A549 (cell line): ENCODE results near the gene FAM107B.

Experiments used
- EP300 ChIP-seq, 2 experiments: fragments of >200 bp; sonication (Bioruptor Twin); formaldehyde crosslinking; IDR thresholded peaks; 2 replicates in 1 of 2; 3 replicates in 1 of 2; pipeline ENCODE4 v1.6.1; 2016 to 2017
- ESRRA ChIP-seq: fragments of 150-350 bp; IDR thresholded peaks from 2 replicates; pipeline ENCODE4 v1.6.1; 2014; ENCODE audit warnings: mild to moderate bottlenecking, low read length, borderline replicate concordance
- HDAC2 ChIP-seq: fragments of 200-600 bp; sonication (generic); IDR thresholded peaks from 2 replicates; pipeline ENCODE4 v1.6.1; 2016
- HOXA7 ChIP-seq: fragments of 250-450 bp; sonication (Bioruptor Pico); IDR thresholded peaks from 2 replicates; pipeline ENCODE4 v1.5.0; 2020; ENCODE audit warnings: mild to moderate bottlenecking, moderate library complexity
- KDM5A ChIP-seq: fragments of 200-600 bp; sonication (generic); IDR thresholded peaks from 2 replicates; pipeline ENCODE4 v1.6.1; 2016; ENCODE audit warnings: antibody characterized with exemption, mild to moderate bottlenecking
- NFE2L2 ChIP-seq: fragments of 150-350 bp; conservative IDR thresholded peaks from 2 replicates; pipeline ENCODE4 v1.6.1; 2014; ENCODE audit warnings: low read length
- POLR2A ChIP-seq: IDR thresholded peaks from 2 replicates; pipeline ENCODE4 v1.6.1; 2012; ENCODE audit warnings: mild to moderate bottlenecking, low read length
- RAD21 ChIP-seq, 2 experiments: fragments of >200 bp in 1 of 2; sonication (Bioruptor Twin) in 1 of 2; formaldehyde crosslinking in 1 of 2; IDR thresholded peaks in 1 of 2; conservative IDR thresholded peaks in 1 of 2; 2 replicates in 1 of 2; 3 replicates in 1 of 2; pipeline ENCODE4 v1.6.1; 2012 to 2018; ENCODE audit warnings: inconsistent platforms in 1 of 2
- TF ChIP-seq, protein P1 (sequence below): fragments of >200 bp; sonication (Bioruptor Twin); formaldehyde crosslinking; IDR thresholded peaks from 3 replicates; pipeline ENCODE4 v1.5.1; 2016
- TF ChIP-seq, protein P2 (sequence below): IDR thresholded peaks from 2 replicates; pipeline ENCODE4 v1.6.1; 2012
- TF ChIP-seq, protein P3 (sequence below): fragments of 200-600 bp; sonication (generic); IDR thresholded peaks from 2 replicates; pipeline ENCODE4 v1.6.1; 2016; ENCODE audit warnings: antibody characterized with exemption, mild to moderate bottlenecking, moderate library complexity

DNA sequence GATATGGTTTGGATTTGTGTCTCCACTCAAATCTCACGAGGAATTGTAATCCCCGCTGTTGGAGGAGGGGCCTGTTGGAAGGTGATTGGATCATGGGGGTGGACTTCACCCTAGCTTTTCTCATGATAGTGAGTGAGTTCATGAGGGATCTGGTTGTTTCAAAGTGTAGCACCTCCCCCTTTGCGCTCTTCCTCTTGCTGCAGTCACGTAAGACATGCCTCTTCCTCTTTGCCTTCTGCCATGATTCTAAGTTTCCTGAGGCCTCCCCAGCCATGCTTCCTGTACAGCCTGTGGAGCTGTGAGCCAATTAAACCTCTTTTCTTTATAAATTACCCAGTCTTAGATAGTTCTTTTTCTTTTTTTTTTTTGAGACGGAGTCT is 46.1 kb upstream of the FAM107B start:
- TF ChIP-seq EP300 (IDR thresholded peaks at IDR 0.05) (no peak), KDM5A (no peak), HDAC2 (no peak), RAD21 (conservative IDR thresholded peaks at IDR 0.05 in 1 of 2, IDR thresholded peaks at IDR 0.05 in 1 of 2) (no peak), POLR2A (no peak), HOXA7 (CRISPR knock-in tag) (no peak), ESRRA (no peak), NFE2L2 (no peak)
- TF ChIP-seq, protein P1, sequence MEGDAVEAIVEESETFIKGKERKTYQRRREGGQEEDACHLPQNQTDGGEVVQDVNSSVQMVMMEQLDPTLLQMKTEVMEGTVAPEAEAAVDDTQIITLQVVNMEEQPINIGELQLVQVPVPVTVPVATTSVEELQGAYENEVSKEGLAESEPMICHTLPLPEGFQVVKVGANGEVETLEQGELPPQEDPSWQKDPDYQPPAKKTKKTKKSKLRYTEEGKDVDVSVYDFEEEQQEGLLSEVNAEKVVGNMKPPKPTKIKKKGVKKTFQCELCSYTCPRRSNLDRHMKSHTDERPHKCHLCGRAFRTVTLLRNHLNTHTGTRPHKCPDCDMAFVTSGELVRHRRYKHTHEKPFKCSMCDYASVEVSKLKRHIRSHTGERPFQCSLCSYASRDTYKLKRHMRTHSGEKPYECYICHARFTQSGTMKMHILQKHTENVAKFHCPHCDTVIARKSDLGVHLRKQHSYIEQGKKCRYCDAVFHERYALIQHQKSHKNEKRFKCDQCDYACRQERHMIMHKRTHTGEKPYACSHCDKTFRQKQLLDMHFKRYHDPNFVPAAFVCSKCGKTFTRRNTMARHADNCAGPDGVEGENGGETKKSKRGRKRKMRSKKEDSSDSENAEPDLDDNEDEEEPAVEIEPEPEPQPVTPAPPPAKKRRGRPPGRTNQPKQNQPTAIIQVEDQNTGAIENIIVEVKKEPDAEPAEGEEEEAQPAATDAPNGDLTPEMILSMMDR, result no peak
- TF ChIP-seq, protein P2, sequence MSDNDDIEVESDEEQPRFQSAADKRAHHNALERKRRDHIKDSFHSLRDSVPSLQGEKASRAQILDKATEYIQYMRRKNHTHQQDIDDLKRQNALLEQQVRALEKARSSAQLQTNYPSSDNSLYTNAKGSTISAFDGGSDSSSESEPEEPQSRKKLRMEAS, result peak; percentile 35; the same call in 1 of the 2 replicates
- TF ChIP-seq, protein P3, sequence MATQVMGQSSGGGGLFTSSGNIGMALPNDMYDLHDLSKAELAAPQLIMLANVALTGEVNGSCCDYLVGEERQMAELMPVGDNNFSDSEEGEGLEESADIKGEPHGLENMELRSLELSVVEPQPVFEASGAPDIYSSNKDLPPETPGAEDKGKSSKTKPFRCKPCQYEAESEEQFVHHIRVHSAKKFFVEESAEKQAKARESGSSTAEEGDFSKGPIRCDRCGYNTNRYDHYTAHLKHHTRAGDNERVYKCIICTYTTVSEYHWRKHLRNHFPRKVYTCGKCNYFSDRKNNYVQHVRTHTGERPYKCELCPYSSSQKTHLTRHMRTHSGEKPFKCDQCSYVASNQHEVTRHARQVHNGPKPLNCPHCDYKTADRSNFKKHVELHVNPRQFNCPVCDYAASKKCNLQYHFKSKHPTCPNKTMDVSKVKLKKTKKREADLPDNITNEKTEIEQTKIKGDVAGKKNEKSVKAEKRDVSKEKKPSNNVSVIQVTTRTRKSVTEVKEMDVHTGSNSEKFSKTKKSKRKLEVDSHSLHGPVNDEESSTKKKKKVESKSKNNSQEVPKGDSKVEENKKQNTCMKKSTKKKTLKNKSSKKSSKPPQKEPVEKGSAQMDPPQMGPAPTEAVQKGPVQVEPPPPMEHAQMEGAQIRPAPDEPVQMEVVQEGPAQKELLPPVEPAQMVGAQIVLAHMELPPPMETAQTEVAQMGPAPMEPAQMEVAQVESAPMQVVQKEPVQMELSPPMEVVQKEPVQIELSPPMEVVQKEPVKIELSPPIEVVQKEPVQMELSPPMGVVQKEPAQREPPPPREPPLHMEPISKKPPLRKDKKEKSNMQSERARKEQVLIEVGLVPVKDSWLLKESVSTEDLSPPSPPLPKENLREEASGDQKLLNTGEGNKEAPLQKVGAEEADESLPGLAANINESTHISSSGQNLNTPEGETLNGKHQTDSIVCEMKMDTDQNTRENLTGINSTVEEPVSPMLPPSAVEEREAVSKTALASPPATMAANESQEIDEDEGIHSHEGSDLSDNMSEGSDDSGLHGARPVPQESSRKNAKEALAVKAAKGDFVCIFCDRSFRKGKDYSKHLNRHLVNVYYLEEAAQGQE, result no peak
